ENCODE results near the gene CCT8. TPM values are rescaled to one million over a fixed set of nuclear protein-coding genes. Genes with fewer than 3 reads are reported as not detected.
A peak's percentile ranks its signal among the peaks of the same experiment; 100 is the strongest.

The CCT8 gene
- total and polyA plus RNA-seq, 9 of the 15 experiments (the other 6 are each of a cell fraction or from before 2014, with no cell fraction given), result 451 to 1,153 (median 677) TPM

DNA sequence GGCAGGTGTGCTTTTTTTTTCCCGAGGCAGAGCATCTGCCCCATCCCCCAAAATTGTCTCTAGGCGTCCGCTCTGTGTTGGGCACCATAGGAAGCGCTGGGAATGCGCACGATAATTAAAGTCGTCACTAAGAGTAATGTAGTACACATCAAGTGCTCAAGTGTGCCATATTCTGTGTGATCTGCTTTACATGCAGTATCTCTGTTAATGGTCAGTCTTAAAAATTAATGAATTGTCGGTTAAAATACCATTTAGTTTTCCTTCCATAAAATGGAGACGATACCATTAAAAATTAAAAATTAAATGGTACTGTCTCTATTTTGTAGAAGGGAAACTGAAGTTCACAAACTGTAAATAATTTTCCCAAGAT, 544 bp upstream of the CCT8 start (continued):
- TF ChIP-seq ZNF217 (CRISPR knock-in tag; IDR thresholded peaks at IDR 0.05) (no peak), GABPA (tag; conservative IDR thresholded peaks at IDR 0.05; ENCODE audit: low read depth) (no peak), HLTF (IDR thresholded peaks at IDR 0.05) (no peak), ARNT (IDR thresholded peaks at IDR 0.05) (0 out of 4 replicates have a peak, but pooled peaks of 1 of the 2 experiments have one; percentile 16), ZBTB8A (IDR thresholded peaks at IDR 0.05; ENCODE audit: partially characterized antibody) (no peak), ZNF717 (CRISPR knock-in tag; IDR thresholded peaks at IDR 0.05) (no peak), SRSF9 (IDR thresholded peaks at IDR 0.05; ENCODE audit: borderline replicate concordance, low read depth, low read length) (no peak), NFIC (IDR thresholded peaks at IDR 0.05) (no peak), ZNF384 (IDR thresholded peaks at IDR 0.05; ENCODE audit: low read depth, low read length) (no peak; the same call in 1 of the 2 replicates), TAL1 (IDR thresholded peaks at IDR 0.05) (0 out of 2 replicates have a peak, but pooled peaks have one; percentile 29)
- TF ChIP-seq, protein P1, sequence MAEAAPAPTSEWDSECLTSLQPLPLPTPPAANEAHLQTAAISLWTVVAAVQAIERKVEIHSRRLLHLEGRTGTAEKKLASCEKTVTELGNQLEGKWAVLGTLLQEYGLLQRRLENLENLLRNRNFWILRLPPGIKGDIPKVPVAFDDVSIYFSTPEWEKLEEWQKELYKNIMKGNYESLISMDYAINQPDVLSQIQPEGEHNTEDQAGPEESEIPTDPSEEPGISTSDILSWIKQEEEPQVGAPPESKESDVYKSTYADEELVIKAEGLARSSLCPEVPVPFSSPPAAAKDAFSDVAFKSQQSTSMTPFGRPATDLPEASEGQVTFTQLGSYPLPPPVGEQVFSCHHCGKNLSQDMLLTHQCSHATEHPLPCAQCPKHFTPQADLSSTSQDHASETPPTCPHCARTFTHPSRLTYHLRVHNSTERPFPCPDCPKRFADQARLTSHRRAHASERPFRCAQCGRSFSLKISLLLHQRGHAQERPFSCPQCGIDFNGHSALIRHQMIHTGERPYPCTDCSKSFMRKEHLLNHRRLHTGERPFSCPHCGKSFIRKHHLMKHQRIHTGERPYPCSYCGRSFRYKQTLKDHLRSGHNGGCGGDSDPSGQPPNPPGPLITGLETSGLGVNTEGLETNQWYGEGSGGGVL (CRISPR knock-in tag; IDR thresholded peaks at IDR 0.05), result no peak
- TF ChIP-seq, protein P2, sequence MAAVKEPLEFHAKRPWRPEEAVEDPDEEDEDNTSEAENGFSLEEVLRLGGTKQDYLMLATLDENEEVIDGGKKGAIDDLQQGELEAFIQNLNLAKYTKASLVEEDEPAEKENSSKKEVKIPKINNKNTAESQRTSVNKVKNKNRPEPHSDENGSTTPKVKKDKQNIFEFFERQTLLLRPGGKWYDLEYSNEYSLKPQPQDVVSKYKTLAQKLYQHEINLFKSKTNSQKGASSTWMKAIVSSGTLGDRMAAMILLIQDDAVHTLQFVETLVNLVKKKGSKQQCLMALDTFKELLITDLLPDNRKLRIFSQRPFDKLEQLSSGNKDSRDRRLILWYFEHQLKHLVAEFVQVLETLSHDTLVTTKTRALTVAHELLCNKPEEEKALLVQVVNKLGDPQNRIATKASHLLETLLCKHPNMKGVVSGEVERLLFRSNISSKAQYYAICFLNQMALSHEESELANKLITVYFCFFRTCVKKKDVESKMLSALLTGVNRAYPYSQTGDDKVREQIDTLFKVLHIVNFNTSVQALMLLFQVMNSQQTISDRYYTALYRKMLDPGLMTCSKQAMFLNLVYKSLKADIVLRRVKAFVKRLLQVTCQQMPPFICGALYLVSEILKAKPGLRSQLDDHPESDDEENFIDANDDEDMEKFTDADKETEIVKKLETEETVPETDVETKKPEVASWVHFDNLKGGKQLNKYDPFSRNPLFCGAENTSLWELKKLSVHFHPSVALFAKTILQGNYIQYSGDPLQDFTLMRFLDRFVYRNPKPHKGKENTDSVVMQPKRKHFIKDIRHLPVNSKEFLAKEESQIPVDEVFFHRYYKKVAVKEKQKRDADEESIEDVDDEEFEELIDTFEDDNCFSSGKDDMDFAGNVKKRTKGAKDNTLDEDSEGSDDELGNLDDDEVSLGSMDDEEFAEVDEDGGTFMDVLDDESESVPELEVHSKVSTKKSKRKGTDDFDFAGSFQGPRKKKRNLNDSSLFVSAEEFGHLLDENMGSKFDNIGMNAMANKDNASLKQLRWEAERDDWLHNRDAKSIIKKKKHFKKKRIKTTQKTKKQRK (IDR thresholded peaks at IDR 0.05; ENCODE audit: borderline replicate concordance, low read depth, low read length), result no peak
- TF ChIP-seq, protein P3, sequence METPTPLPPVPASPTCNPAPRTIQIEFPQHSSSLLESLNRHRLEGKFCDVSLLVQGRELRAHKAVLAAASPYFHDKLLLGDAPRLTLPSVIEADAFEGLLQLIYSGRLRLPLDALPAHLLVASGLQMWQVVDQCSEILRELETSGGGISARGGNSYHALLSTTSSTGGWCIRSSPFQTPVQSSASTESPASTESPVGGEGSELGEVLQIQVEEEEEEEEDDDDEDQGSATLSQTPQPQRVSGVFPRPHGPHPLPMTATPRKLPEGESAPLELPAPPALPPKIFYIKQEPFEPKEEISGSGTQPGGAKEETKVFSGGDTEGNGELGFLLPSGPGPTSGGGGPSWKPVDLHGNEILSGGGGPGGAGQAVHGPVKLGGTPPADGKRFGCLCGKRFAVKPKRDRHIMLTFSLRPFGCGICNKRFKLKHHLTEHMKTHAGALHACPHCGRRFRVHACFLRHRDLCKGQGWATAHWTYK (CRISPR knock-in tag; IDR thresholded peaks at IDR 0.05), result no peak
- TF ChIP-seq, protein P4, sequence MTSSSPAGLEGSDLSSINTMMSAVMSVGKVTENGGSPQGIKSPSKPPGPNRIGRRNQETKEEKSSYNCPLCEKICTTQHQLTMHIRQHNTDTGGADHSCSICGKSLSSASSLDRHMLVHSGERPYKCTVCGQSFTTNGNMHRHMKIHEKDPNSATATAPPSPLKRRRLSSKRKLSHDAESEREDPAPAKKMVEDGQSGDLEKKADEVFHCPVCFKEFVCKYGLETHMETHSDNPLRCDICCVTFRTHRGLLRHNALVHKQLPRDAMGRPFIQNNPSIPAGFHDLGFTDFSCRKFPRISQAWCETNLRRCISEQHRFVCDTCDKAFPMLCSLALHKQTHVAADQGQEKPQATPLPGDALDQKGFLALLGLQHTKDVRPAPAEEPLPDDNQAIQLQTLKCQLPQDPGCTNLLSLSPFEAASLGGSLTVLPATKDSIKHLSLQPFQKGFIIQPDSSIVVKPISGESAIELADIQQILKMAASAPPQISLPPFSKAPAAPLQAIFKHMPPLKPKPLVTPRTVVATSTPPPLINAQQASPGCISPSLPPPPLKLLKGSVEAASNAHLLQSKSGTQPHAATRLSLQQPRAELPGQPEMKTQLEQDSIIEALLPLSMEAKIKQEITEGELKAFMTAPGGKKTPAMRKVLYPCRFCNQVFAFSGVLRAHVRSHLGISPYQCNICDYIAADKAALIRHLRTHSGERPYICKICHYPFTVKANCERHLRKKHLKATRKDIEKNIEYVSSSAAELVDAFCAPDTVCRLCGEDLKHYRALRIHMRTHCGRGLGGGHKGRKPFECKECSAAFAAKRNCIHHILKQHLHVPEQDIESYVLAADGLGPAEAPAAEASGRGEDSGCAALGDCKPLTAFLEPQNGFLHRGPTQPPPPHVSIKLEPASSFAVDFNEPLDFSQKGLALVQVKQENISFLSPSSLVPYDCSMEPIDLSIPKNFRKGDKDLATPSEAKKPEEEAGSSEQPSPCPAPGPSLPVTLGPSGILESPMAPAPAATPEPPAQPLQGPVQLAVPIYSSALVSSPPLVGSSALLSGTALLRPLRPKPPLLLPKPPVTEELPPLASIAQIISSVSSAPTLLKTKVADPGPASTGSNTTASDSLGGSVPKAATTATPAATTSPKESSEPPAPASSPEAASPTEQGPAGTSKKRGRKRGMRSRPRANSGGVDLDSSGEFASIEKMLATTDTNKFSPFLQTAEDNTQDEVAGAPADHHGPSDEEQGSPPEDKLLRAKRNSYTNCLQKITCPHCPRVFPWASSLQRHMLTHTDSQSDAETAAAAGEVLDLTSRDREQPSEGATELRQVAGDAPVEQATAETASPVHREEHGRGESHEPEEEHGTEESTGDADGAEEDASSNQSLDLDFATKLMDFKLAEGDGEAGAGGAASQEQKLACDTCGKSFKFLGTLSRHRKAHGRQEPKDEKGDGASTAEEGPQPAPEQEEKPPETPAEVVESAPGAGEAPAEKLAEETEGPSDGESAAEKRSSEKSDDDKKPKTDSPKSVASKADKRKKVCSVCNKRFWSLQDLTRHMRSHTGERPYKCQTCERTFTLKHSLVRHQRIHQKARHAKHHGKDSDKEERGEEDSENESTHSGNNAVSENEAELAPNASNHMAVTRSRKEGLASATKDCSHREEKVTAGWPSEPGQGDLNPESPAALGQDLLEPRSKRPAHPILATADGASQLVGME (CRISPR knock-in tag; IDR thresholded peaks at IDR 0.05), result peak; percentile 78; the same call in 1 of the 2 replicates
- TF ChIP-seq, protein P5, sequence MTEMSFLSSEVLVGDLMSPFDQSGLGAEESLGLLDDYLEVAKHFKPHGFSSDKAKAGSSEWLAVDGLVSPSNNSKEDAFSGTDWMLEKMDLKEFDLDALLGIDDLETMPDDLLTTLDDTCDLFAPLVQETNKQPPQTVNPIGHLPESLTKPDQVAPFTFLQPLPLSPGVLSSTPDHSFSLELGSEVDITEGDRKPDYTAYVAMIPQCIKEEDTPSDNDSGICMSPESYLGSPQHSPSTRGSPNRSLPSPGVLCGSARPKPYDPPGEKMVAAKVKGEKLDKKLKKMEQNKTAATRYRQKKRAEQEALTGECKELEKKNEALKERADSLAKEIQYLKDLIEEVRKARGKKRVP (CRISPR knock-in tag; IDR thresholded peaks at IDR 0.05), result 0 out of 2 replicates have a peak, but pooled peaks have one; percentile 41

Measured in K562 (cell line).